Natural killer cell treated with Interleukin-12 subunit alpha and Interleukin-12 subunit beta and Interleukin-15 and Interleukin-18, amount 100 ng/mL, for 72 hours (primary cell): ENCODE measurements around the gene NFIA. TPM values are rescaled to one million over a fixed set of nuclear protein-coding genes. Genes with fewer than 3 reads are reported as not detected.
A peak's percentile ranks its signal among the peaks of the same experiment; 100 is the strongest.

Experiments
- ATAC-seq, 2 donors: fragments of 150-1000 bp; cut with Tn5 transposase in 1 of 2; sonication (Bioruptor Pico), chemical (Tn5 transposase) in 1 of 2; 2 replicates each; pipeline ENCODE4 v1.10.0; 2021
- DNase-seq: peaks from one replicate; pipeline ENCODE4 v3.0.0; 2022; ENCODE audit warnings: low spot score
- H3K27ac Mint-ChIP-seq, 2 donors: 1 replicate in 1 of 2; 2 replicates in 1 of 2; pipeline ENCODE4 v1.8.0; 2022; ENCODE audit warnings: mixed read lengths in 2 of 2, mild to moderate bottlenecking in 1 of 2, moderate library complexity in 1 of 2
- H3K27me3 Mint-ChIP-seq, 2 donors: 1 replicate in 1 of 2; 2 replicates in 1 of 2; pipeline ENCODE4 v1.8.0; 2022; ENCODE audit warnings: mixed read lengths in 2 of 2
- H3K36me3 Mint-ChIP-seq: one replicate; pipeline ENCODE4 v1.8.0; 2022; ENCODE audit warnings: mixed read lengths
- H3K4me1 Mint-ChIP-seq, 2 donors: 1 replicate in 1 of 2; 2 replicates in 1 of 2; pipeline ENCODE4 v1.8.0; 2022; ENCODE audit warnings: low read depth in 2 of 2, mixed read lengths in 2 of 2, mild to moderate bottlenecking in 1 of 2
- H3K4me3 Mint-ChIP-seq: one replicate; pipeline ENCODE4 v1.8.0; 2022; ENCODE audit warnings: mixed read lengths
- H3K9me3 Mint-ChIP-seq: 2 replicates; pipeline ENCODE4 v1.8.0; 2022; ENCODE audit warnings: mixed read lengths
- total RNA-seq, 2 donors: library from RNA; stranded (reverse); gene quantifications; one replicate each; pipeline ENCODE4 v1.2.3, GENCODE V29; 2022

Gene NFIA
- total RNA-seq, 2 donors from 2014 or later: 0.14 to 7.3 TPM

DNA sequence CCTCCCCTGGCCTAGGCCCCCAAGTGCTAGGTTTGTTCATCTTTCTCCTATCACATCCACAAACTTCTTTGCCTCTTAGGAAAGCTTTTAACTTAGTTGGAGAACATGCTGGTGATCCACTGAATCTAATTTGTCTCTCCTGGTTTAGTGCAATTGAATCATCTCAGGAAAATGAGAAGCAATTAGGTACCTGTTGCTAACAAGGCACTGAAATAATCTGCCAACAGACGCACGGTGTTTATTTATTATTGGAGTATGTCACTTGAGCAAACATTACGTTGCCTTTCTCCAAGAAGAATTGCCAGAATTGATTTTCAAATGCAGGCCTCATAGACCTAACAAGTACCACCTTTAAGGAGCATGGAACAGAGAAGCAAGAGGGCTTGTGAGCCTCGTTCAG, 309.4 kb downstream of the NFIA start:
- H3K36me3 Mint-ChIP-seq: no peaks in the 10 kb centered on the region
- H3K27ac Mint-ChIP-seq: no peak overlapping the region
- H3K9me3 Mint-ChIP-seq: no peaks in the 10 kb centered on the region
- DNase-seq: no peak
- H3K27me3 Mint-ChIP-seq: no peaks in the 10 kb centered on the region
- H3K4me1 Mint-ChIP-seq: peaks cover 7 to 19% of the 10 kb centered on the region in 2 donors
- no peak for ATAC-seq
- no peak overlapping the region for H3K4me3 Mint-ChIP-seq

DNA sequence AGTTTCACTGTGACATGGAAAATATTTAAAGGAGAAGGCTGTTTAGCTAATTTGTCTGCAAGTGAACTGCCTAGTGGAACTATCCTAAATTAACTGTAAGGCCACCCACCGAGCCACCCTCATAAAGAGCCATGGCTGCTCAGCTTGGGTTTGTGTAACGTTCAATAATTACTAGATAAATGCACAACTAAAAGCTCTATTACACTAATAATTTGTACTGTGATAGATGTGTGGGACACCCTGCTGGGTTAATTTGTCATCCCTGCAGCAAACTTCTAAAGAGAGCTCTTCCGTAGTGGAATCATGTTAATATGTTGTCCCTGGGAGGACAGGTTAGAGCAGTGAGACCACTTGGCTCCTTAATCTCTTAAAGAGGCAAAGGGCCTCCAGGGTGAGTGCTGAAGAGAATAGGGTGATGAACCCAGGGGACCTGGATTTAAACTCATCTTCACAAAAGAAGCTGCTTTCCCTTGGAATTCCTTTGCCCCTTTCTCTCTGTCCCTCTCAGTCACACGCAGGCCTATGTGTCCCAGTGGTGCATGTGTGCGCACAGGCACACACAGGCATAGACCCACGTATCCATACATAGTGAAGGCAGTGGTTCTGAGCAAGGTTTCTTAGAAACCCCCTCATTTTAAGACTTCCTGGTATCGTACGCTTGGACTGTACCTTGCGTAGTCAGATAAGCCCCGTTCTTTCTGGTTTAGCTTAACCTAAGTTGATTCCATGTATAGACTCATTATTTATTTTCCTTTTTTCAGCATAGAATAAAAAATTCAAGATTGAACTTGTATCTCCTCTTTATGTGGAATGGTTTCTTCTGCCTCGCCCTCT, 310.3 kb downstream of the NFIA start:
- ATAC-seq: peak in 1 of 2 donors; percentile 36
- no peaks in the 10 kb centered on the region for H3K27me3 Mint-ChIP-seq
- H3K36me3 Mint-ChIP-seq: no peaks in the 10 kb centered on the region
- H3K4me3 Mint-ChIP-seq: no peak overlapping the region
- H3K27ac Mint-ChIP-seq: no peak overlapping the region
- no peak for DNase-seq
- no peaks in the 10 kb centered on the region for H3K9me3 Mint-ChIP-seq
- peaks cover 0 to 10% of the 10 kb centered on the region in 2 donors for H3K4me1 Mint-ChIP-seq

DNA sequence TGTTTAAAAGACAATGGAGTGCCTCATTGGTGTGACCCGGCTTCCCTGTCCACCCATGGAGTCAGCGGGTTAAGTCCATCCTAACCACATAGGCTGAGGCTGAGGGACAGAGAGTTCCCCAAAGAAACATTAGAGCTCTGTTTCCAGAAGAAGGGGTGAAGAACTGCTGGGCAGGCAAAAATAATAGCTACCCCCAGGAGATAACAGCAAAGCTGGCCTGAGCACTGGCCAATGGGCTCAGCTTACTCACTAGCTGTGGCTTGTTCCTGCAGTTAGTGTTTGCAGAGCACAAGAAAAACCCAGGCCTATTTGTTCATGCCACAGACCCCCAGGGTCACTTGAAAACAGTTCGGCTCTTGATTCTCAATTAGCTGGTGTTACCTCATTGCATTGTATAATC, 311.2 kb downstream of the NFIA start:
- Mint-ChIP-seq H3K36me3 (no peaks in the 10 kb centered on the region), H3K9me3 (no peaks in the 10 kb centered on the region), H3K27ac (no peak overlapping the region), H3K4me1 (peaks cover 0 to under 1% of the 10 kb centered on the region in 2 donors), H3K27me3 (no peaks in the 10 kb centered on the region), H3K4me3 (no peak overlapping the region)
- ATAC-seq (no peak), DNase-seq (no peak)

DNA sequence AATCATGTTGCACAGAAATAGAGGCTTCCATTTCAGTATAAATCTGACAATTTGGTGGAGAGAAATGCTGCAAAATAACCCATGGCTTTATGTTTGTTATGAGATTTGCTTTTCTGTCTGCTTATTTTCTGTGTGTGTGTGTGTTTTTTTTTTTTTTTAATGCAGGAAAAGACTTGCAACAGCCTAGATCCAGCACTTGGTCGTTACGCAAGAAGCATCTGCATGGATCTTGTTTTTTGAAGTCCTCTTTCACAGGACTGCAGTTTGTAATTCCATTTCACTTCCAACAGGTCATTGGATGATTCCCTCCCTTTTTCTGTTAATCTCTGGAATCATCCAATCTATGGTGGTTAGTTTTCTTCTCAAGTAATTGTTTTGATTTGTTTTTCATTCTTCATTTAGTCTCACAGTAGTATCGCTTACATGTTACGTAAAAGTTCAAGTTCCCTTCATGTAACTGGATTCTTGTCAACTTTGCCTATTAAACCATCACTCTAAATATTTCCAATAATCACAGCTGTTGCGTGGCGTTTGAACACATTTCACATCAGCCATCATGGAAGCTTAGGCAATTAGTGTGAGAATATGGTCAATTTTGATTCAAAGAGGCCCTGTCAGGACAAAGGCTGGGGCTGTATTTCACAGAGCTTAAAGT, 312.9 kb downstream of the NFIA start:
- Mint-ChIP-seq H3K36me3 (no peaks in the 10 kb centered on the region), H3K4me1 (no peaks in the 10 kb centered on the region), H3K9me3 (no peaks in the 10 kb centered on the region), H3K27ac (no peak overlapping the region), H3K4me3 (no peak overlapping the region), H3K27me3 (no peaks in the 10 kb centered on the region)
- ATAC-seq (no peak), DNase-seq (no peak)

DNA sequence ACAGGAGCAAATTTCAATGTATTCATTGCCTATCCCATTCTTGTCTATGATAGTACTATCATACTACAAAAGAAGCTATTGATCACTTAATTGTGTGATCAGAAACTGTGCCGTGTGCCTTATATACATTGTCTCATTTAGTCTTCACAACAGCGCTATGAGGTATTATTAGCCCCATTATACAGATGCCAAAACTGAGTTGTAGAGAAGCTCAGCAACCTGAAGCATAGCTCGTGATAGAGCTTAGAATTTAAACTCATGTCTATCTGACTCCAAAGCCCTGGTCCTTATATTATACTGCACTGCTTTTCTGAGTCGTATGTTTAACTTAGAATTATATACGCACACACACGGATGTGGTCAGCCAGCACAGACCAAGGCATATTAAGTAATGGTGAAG, 315.1 kb downstream of the NFIA start:
- H3K36me3 Mint-ChIP-seq: no peaks in the 10 kb centered on the region
- H3K27me3 Mint-ChIP-seq: peaks cover 0 to 3% of the 10 kb centered on the region in 2 donors
- H3K4me1 Mint-ChIP-seq: no peaks in the 10 kb centered on the region
- no peak overlapping the region for H3K27ac Mint-ChIP-seq
- H3K9me3 Mint-ChIP-seq: no peaks in the 10 kb centered on the region
- no peak overlapping the region for H3K4me3 Mint-ChIP-seq
- no peak for DNase-seq
- ATAC-seq: no peak

DNA sequence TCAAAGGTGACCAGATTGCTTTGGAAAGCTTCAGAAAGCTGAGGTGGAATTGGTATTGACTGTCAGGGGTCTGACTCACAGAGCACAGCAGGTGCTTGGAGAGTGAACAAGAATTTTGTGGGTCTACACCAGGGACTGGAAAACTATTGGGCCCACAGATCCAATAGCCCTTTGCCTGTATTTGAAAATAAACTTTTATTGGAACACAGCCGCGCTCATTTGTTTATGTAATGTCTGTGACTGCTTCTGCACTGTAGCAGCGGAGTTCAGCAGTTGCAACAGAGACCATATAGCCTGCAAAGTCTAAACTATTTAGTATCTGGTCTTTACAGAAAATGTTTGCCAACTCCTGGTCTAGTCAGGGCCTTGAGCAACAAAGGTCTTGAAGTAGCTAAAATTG, 315.6 kb downstream of the NFIA start:
- no peaks in the 10 kb centered on the region for H3K9me3 Mint-ChIP-seq
- DNase-seq (no peak), ATAC-seq (no peak)
- no peak overlapping the region for H3K4me3 Mint-ChIP-seq
- H3K27ac Mint-ChIP-seq: no peak overlapping the region
- peaks cover 0 to 3% of the 10 kb centered on the region in 2 donors for H3K27me3 Mint-ChIP-seq
- no peaks in the 10 kb centered on the region for H3K36me3 Mint-ChIP-seq
- no peaks in the 10 kb centered on the region for H3K4me1 Mint-ChIP-seq

DNA sequence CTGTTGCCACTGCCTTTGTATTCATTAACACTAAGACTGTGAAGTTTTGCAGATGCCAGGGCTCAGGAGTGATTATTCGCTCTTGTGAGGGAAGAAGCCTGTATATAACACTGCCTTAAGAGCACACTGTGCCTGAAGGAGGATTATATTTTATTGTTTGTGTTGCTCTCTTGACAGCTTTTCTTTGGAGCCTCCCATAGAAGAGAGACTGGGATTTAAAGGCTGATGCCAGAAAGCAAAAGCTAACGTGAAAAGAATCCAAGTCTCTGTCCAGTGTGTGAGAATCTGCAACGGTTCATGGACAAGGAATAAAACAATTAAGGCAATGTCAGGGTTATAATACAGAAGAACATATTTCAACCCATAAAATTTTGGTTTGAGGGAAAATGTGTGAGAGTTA, 316.8 kb downstream of the NFIA start:
- Mint-ChIP-seq H3K36me3 (no peaks in the 10 kb centered on the region), H3K27ac (no peak overlapping the region), H3K27me3 (peaks cover 0 to 8% of the 10 kb centered on the region in 2 donors), H3K4me3 (no peak overlapping the region), H3K4me1 (no peaks in the 10 kb centered on the region), H3K9me3 (no peaks in the 10 kb centered on the region)
- no peak for ATAC-seq
- no peak for DNase-seq

DNA sequence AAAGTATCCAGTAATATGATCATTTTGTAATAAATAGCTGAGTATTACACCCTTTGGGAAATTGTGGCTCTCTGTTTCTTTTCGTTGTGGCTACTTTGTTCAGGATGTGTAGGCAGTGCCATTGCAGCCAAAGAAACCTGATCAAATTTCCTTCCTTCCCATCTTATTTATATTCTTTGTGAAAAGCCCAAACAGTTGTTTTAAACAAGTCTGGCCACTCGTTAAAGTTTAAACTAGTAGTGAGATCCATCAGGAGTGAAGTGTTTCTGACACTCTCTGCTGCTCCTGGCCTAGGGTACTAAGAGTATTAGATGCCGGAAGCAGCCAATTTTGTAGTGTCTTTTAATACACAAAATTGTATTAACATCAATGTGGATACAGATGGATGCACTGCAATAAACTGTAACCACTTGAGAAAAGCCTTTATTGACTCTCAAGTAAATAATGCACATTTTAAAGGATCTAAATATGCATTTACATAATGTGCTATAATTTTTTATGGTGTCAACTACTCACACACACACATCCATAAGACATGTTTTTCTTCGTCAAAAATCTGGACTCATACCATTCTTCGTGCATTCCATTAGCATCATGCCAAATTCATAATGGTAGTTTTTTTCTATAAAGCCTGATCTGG, 317.9 kb downstream of the NFIA start:
- H3K4me1 Mint-ChIP-seq: no peaks in the 10 kb centered on the region
- DNase-seq: no peak
- H3K4me3 Mint-ChIP-seq: no peak overlapping the region
- peaks cover 0 to 11% of the 10 kb centered on the region in 2 donors for H3K27me3 Mint-ChIP-seq
- H3K9me3 Mint-ChIP-seq: no peaks in the 10 kb centered on the region
- no peaks in the 10 kb centered on the region for H3K36me3 Mint-ChIP-seq
- ATAC-seq: no peak
- no peak overlapping the region for H3K27ac Mint-ChIP-seq

DNA sequence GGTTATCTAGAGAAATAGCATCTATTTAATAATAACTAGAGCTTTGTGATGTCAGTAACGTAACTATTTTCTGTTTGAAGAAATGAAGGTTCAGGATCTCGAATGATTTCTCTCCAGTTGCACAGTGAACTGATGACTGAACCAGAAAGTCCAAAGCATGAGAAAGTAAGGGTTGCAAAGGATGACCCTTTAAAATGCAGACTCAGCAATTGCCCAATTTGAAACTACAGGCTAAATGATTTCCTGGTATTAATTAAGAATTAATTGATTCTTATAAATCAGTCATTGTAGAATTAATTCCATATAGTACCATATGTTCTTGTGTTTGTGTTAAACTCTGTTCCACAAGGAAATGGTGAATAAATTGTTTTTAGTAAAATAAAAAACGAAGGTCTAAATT, 318.6 kb downstream of the NFIA start:
- no peaks in the 10 kb centered on the region for H3K4me1 Mint-ChIP-seq
- H3K27me3 Mint-ChIP-seq: peaks cover 0 to 11% of the 10 kb centered on the region in 2 donors
- no peaks in the 10 kb centered on the region for H3K36me3 Mint-ChIP-seq
- H3K27ac Mint-ChIP-seq: no peak overlapping the region
- no peak overlapping the region for H3K4me3 Mint-ChIP-seq
- no peaks in the 10 kb centered on the region for H3K9me3 Mint-ChIP-seq
- ATAC-seq (no peak), DNase-seq (no peak)

DNA sequence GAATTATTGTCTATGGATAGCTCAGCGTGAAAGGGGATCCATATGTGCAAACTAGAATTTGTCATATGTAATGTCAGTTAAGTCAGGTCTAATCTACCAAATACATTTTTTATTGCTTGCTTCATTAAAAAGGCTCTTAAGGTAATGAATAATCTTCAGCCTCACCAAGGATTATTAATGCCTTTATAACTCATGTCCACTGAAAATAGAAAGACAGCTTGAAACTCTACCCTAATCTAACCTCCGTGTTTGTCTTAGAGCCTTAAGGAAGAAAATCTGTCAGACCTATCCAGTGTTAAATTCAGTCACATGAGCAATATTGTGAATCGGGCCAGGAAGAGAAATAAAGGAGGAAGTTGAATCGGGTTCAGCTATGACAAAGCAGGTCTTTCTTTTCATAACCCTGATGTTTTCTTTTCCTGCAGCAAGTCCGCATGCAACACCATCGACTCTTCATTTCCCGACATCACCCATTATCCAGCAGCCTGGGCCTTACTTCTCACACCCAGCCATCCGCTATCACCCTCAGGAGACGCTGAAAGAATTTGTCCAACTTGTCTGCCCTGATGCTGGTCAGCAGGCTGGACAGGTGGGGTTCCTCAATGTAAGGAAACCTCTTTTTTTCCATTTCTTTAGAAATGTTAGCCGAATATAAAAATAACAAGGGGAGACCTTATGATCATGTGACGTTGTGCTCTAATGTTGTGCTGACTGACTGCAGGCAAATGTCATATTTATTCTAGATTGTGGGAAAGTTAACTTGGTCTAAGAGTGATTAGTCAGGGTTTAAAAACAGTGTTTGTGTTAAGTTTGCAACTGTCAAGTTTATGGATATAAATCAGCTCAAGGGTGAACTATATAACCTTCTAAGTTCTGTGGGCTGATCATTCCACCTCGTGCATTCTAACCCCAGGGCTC, 321.6 kb downstream of the NFIA start:
- no peak for ATAC-seq
- Mint-ChIP-seq H3K27me3 (peaks cover 0 to 11% of the 10 kb centered on the region in 2 donors), H3K27ac (no peak overlapping the region), H3K4me1 (no peaks in the 10 kb centered on the region), H3K9me3 (no peaks in the 10 kb centered on the region), H3K36me3 (no peaks in the 10 kb centered on the region), H3K4me3 (no peak overlapping the region)
- DNase-seq: no peak

DNA sequence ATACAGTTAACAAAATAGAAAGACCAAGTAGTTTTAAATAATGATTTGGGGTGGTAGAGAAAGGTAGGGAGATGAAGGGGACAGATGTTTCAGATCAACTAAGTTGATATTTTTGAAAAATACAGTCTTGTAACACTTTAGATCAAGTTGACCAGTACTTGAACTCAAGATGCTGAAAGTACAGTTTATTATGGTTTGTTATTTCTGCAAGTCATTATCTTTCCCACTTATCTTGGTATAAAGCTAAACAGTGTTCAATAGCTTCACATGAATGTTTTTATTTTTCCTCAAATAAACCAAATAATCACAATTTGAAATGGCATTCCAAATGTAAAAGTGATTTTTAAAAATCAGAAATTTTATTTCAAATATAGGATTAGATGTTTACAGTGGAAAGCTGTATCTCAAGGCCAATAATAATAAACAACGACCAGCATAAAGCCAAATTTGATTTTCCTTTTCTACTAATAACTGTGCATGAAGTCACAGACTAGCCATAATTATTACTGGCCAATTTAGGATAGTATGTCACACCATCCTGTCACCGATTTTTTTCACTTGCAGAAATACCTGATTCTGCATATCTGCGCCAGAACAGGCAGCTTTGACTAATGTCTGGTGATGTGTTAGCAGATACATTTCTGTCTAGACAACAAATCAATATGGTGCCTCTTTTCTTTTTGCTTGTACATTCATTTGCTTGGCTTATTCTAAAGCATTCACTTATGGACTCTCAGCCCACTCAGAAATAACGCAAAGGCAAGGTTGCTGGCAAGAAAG, 322.4 kb downstream of the NFIA start:
- Mint-ChIP-seq H3K27me3 (peaks cover 0 to 14% of the 10 kb centered on the region in 2 donors), H3K4me1 (no peaks in the 10 kb centered on the region), H3K9me3 (no peaks in the 10 kb centered on the region), H3K4me3 (no peak overlapping the region), H3K36me3 (no peaks in the 10 kb centered on the region), H3K27ac (no peak overlapping the region)
- DNase-seq: no peak
- no peak for ATAC-seq

DNA sequence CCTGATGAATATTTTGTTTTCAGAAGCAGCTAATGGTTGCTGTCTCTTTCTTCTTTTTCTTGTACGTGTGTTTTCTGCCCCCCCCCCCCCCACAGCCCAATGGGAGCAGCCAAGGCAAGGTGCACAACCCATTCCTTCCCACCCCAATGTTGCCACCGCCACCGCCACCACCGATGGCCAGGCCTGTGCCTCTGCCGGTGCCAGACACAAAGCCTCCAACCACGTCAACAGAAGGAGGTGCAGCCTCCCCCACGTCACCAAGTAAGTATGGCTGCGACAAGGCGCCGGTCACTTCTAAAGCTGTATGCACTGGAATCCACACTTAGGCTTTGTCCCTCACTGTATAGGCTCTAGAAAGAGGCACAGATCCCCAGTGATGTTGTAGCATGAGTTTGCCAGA, 324.1 kb downstream of the NFIA start:
- H3K9me3 Mint-ChIP-seq: no peaks in the 10 kb centered on the region
- H3K27me3 Mint-ChIP-seq: peaks cover 0 to 13% of the 10 kb centered on the region in 2 donors
- H3K27ac Mint-ChIP-seq: no peak overlapping the region

DNA sequence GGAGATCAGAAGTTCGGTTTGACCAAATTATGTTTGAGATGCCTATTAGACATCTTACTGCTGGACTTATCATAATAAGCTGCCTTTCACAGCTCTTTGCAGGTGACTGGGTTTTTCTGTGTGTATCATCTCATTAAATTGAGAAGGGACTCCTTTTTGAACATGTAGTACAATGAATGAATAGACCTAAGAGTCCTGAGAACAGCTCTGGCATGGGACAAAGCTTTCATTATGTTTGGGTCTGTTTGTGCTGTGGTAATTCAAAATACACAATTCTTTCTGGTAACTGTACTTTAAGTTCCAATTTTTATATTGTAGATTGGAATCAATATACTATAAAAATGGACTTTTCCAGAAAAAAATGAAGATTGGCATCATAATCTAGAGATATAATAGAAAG, 330.2 kb downstream of the NFIA start:
- Mint-ChIP-seq H3K27ac (no peak overlapping the region), H3K36me3 (no peaks in the 10 kb centered on the region), H3K9me3 (no peaks in the 10 kb centered on the region), H3K4me3 (no peak overlapping the region), H3K27me3 (peaks cover 0 to 5% of the 10 kb centered on the region in 2 donors), H3K4me1 (no peaks in the 10 kb centered on the region)
- DNase-seq (no peak), ATAC-seq (no peak)

More for the DNA sequence above, 324.1 kb downstream of the NFIA start:
- no peak for ATAC-seq
- no peak for DNase-seq
- Mint-ChIP-seq H3K4me3 (no peak overlapping the region), H3K4me1 (no peaks in the 10 kb centered on the region), H3K36me3 (no peaks in the 10 kb centered on the region)
